IPS-15b (cell line): Measurements from ENCODE around the gene KASH5.

Source experiments
- H3K27me3 ChIP-seq: one replicate; pipeline ENCODE4 v1.6.1; 2013; ENCODE audit warnings: low read length; ENCODE audit not compliant: control insufficient read depth, insufficient read depth
- H3K36me3 ChIP-seq: one replicate; pipeline ENCODE4 v1.6.1; 2013; ENCODE audit warnings: low read length; ENCODE audit not compliant: control insufficient read depth, insufficient read depth
- H3K4me1 ChIP-seq: one replicate; pipeline ENCODE4 v1.6.1; 2013; ENCODE audit warnings: mild to moderate bottlenecking, low read length; ENCODE audit not compliant: control insufficient read depth, insufficient read depth
- H3K4me3 ChIP-seq: one replicate; pipeline ENCODE4 v1.5.1; 2013; ENCODE audit warnings: low read depth, low read length
- H3K9ac ChIP-seq: one replicate; pipeline ENCODE4 v1.6.1; 2013; ENCODE audit warnings: low read depth, mild to moderate bottlenecking, low read length
- H3K9me3 ChIP-seq: one replicate; pipeline ENCODE4 v1.6.1; 2013; ENCODE audit warnings: mild to moderate bottlenecking, low read length; ENCODE audit not compliant: control insufficient read depth, insufficient read depth

KASH5 gene

DNA sequence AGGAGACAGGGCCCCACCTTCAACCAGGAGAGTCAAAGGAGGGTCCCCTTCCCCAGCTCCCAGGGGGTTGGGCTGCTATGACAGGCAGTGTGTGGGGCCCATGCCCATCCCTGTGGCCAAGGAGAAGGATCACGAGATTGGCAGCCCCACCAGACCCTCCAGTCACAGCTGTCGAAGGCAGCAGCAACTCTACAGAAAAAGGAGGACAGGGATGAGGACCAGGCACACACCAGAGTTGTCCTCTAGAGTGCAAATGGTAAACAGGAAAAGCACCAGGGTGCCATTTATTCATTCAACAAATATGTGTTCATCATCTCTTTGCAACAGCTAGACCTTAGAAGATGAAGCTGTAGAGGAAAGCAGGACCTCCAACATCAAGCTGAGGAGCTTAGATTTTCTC lies 31.1 kb downstream of the KASH5 start:
- no peaks in the 10 kb centered on the region for H3K9me3 ChIP-seq
- H3K36me3 ChIP-seq = no peaks in the 10 kb centered on the region
- H3K27me3 ChIP-seq = peaks cover 37% of the 10 kb centered on the region

GRCh38 chr19:49420227-49420626 lies 32.2 kb downstream of the KASH5 start:
- Histone ChIP-seq H3K9ac (no peak overlapping the region), H3K4me3 (no peak overlapping the region), H3K36me3 (no peaks in the 10 kb centered on the region), H3K27me3 (peaks cover 47% of the 10 kb centered on the region), H3K4me1 (peaks cover 12% of the 10 kb centered on the region), H3K9me3 (no peaks in the 10 kb centered on the region)

More for the DNA sequence above, 31.1 kb downstream of the KASH5 start:
- H3K4me1 ChIP-seq = peaks cover 12% of the 10 kb centered on the region
- no peak overlapping the region for H3K4me3 ChIP-seq
- no peak overlapping the region for H3K9ac ChIP-seq

DNA sequence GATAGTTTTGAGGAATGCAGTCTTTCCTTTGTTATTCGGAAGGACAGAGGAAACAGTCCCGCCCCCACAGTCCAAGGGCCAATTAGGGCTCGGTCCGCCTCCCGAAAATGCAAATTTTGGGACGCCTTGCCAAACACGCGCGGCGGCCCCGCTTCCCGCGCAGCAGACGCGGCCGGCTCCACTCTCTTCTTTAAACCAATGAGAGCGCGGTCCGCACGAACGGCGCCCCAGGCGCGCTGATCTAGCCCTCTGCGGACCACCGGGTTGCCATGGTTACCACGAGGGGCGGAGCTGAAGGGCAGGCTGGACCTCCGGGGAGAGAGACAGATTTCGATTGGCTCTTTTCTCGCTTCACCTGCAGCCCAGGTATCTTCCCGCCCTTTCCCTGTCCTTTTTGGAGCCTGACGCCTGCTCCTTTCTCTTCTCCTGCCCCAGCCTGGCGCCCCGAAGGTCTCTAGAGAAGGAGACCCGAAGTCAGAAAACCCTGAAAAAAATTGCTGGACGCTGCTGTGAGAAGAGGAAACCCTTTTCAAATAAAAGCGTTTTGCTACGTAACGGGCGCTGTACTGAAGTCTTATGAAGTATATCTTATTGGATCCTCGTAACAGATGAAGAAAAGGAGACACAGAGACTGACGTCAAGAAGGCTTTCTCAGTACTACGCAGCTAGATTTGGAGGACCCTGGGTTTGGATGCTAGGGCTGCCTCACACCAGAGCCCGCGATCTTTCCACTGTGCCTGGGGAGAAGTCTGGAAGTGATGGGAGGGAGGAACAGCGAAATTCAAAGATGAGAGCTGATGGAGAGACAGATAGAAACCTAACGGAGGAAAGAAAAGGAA lies 33.2 kb downstream of the KASH5 start:
- peaks cover 56% of the 10 kb centered on the region for H3K27me3 ChIP-seq
- H3K36me3 ChIP-seq = no peaks in the 10 kb centered on the region
- H3K4me3 ChIP-seq = peak overlapping the region; percentile 0
- H3K9me3 ChIP-seq = no peaks in the 10 kb centered on the region
- H3K9ac ChIP-seq = no peak overlapping the region
- peaks cover 12% of the 10 kb centered on the region for H3K4me1 ChIP-seq

GRCh38 chr19:49421878-49422202 lies 33.8 kb downstream of the KASH5 start:
- Histone ChIP-seq H3K27me3 (peaks cover 61% of the 10 kb centered on the region), H3K36me3 (no peaks in the 10 kb centered on the region), H3K4me3 (peak overlapping the region; percentile 0), H3K9me3 (no peaks in the 10 kb centered on the region), H3K9ac (no peak overlapping the region), H3K4me1 (peaks cover 16% of the 10 kb centered on the region)

- Histone ChIP-seq H3K4me1 (peaks cover 20% of the 10 kb centered on the region), H3K4me3 (peak overlapping the region; percentile 64), H3K9me3 (no peaks in the 10 kb centered on the region), H3K9ac (peak overlapping the region; percentile 47), H3K27me3 (peaks cover 67% of the 10 kb centered on the region), H3K36me3 (no peaks in the 10 kb centered on the region)
Observed at GRCh38 chr19:49422407-49423070, 34.5 kb downstream of the KASH5 start.

DNA sequence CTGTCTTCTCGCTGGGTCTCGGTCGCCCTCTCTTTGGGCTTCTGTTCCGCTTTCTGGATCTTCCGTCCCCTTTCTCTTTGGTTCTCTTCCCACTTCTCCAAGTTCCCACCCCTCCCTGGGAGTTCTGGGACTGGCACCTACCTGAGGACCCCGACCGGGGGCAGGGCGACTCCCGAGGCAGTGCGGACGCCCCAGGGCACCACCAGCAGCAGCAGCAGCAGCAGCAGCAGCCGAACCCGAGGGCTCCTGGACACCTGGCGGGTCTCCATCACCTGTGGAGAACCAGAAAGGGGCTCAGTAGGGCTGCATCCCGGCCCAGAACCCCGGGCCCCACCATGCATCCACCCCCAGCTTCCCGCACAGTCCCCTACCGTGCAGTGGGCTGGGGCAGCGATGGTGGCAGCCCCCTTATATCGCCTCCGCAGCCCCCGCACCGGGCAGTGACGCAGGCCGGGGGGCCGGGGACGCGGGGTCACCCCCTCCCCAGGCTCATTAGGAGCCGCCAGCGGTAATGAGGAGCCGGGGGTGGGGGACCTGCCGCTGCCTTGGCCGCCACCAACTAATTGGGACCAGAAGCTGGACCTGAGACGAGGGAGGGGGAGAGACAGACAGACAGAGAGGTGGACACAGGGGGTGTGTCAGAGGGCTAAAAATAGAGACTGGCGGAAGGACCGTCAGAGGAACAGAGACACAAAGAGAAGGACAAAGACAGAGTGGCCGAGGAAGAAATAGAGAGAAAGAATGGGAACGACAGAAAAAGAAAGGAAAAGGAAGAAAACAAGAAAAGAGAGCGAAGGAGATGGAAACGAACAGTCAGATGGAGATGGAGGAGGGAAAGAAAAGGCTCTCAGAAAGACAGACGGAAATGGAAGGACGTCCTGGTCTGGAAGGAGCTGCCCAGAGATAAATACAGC lies 35.3 kb downstream of the KASH5 start, which contains the start of gene PTH2:
Gene PTH2, minus strand, starts transcription at position 371 of the 914 bp plus-strand sequence. Its CDS starts 102 bp downstream, at position 269.
- H3K4me1 ChIP-seq = peaks cover 20% of the 10 kb centered on the region
- H3K36me3 ChIP-seq = no peaks in the 10 kb centered on the region
- H3K9ac ChIP-seq = peak within 1 kb of the TSS; percentile 47
- H3K9me3 ChIP-seq = no peaks in the 10 kb centered on the region
- H3K27me3 ChIP-seq = peaks cover 68% of the 10 kb centered on the region
- peak within 1 kb of the TSS; percentile 64 for H3K4me3 ChIP-seq

GRCh38 chr19:49423985-49424303 lies 35.9 kb downstream of the KASH5 start:
- Histone ChIP-seq H3K4me3 (peak overlapping the region; percentile 64), H3K4me1 (peaks cover 20% of the 10 kb centered on the region), H3K36me3 (no peaks in the 10 kb centered on the region), H3K9me3 (no peaks in the 10 kb centered on the region), H3K9ac (no peak overlapping the region), H3K27me3 (peaks cover 65% of the 10 kb centered on the region)

GRCh38 chr19:49425178-49425577 lies 37.1 kb downstream of the KASH5 start, which contains the start of gene GFY:
Gene GFY (plus strand): TSS chr19:49425388. CDS start chr19:49426431, 1,043 bp downstream.
- no peaks in the 10 kb centered on the region for H3K9me3 ChIP-seq
- peaks cover 75% of the 10 kb centered on the region for H3K27me3 ChIP-seq
- H3K4me3 ChIP-seq = peak within 1 kb of the TSS; percentile 65
- no peak within 1 kb of the TSS for H3K9ac ChIP-seq
- H3K36me3 ChIP-seq = no peaks in the 10 kb centered on the region
- H3K4me1 ChIP-seq = peaks cover 25% of the 10 kb centered on the region

- peak overlapping the region; percentile 65 for H3K4me3 ChIP-seq
Observed at GRCh38 chr19:49425922-49426592, 38.0 kb downstream of the KASH5 start.

DNA sequence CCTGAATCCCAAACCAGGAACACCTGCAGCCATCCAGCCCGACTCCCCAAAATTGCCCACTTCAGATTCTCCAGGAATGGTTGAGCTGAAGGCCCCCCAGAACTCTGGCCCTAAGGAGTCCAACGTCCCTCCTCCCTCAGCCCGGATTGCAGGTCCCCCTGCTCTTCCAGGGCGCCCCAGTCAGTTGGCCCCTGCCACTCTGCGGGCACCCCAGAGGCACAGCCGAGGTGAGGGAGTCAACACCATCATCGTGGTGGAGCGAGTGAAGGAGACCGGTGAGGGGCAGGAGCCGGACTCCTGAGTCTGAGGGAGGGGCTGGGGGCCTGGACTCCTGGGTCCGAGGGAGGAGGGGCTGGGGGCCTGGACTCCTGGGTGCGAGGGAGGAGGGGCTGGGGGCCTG lies 39.3 kb downstream of the KASH5 start:
- Histone ChIP-seq H3K9me3 (no peaks in the 10 kb centered on the region), H3K4me3 (no peak overlapping the region), H3K9ac (no peak overlapping the region), H3K27me3 (peaks cover 73% of the 10 kb centered on the region), H3K4me1 (peaks cover 20% of the 10 kb centered on the region), H3K36me3 (no peaks in the 10 kb centered on the region)

More at GRCh38 chr19:49425922-49426592, 38.0 kb downstream of the KASH5 start:
- Histone ChIP-seq H3K9ac (no peak overlapping the region), H3K9me3 (no peaks in the 10 kb centered on the region), H3K4me1 (peaks cover 20% of the 10 kb centered on the region), H3K36me3 (no peaks in the 10 kb centered on the region), H3K27me3 (peaks cover 79% of the 10 kb centered on the region)
